AML-193 (cell line): ENCODE data around the gene RIBC2.
"Not testable (repeated sequence)": the region's sequence is repeated elsewhere in the genome, so short reads cannot be mapped to it uniquely, and the experiment has no call there.

Experiments
- DNase-seq, 2 experiments: peaks; one replicate each; lab custom pipeline; 2025; lab: John Stamatoyannopoulos, UW

Gene RIBC2

DNA sequence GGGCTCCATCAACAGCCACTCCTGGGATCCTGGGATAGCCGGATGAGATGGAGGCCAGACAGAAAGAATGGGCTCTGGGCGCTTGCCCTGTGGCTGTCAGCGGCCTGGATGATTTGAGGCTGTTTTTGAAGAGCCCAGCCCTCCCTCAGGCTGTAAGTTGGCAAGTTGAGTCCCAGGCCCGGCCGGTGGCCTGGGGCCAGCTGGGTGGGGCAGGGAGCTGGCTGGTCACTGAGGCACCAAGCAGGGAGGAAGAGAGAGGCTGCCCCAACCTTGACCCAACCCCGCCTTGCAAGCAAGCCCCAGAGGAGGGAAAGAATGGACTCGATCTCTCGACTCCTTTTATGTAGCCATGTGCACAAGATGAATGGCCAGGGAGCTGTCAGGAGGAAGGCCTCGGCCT lies 34.9 kb downstream of the RIBC2 start:
- no peak for DNase-seq

DNA sequence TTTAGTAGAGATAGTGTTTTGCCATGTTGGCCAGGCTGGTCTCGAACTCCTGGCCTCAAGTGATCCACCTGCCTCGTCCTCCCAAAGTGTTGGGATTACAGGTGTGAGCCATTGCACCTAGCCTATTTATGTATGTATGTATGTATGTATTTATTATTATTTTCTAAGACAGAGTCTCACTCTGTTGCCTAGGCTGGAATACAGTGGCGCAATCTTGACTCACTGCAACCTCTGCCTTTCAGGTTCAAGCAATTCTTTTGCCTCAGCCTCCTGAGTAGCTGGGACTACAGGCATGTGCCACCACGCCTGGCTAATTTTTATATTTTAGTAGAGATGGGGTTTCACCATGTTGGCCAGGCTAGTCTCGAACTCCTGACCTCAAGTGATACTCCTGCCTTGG lies 35.9 kb downstream of the RIBC2 start:
- not testable (repeated sequence) for DNase-seq

- no peak for DNase-seq
Measured at GRCh38 chr22:45450101-45450785, 36.8 kb downstream of the RIBC2 start.

- DNase-seq, result no peak
Measured at GRCh38 chr22:45450921-45451651, 37.6 kb downstream of the RIBC2 start.

- DNase-seq, result no peak
Measured at GRCh38 chr22:45451972-45452371, 38.5 kb downstream of the RIBC2 start.

DNA sequence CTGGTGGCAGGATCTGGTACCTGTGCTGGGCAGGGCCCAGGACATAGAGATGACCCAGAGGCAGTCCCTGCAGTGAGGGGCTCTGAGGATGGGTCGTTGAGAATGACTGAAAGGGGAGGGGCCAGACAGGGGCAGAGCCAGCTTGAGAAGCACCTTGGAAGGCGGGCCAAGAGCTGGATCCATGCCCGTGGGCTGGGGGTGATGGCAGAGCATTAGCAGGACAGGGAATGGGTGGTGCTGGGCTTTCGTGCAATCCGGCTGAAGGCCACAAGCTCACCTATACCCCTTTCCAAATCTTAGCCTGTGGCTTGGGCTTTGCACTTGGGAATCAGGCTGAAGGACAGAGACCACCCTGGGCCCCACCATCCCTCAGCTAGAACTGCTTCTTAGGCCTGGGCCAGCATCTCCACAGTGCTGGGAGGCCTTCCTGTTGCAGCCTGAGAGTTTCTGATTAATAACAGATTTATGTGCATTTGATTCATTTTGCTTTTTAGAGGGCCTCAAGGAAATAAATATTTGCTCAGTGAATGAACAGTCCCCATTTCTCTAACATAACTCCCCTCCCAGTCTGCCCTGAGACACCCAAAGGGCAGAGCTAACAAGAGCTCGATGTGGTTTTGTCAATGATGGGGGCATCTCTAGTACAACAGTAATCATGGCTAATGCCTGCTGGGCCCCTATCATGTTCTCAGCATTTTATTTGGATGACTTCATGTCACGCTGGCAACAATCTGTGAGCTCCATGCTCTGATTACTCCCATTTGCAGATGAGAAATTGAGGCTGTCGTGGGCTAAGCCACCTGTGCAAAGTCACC lies 39.3 kb downstream of the RIBC2 start:
- no peak for DNase-seq

- DNase-seq, result no peak
Measured at GRCh38 chr22:45453764-45454163, 40.3 kb downstream of the RIBC2 start.

- no peak for DNase-seq
Measured at GRCh38 chr22:45454275-45454674, 40.8 kb downstream of the RIBC2 start.

- DNase-seq, result no peak
Measured at GRCh38 chr22:45455212-45455611, 41.7 kb downstream of the RIBC2 start.

- DNase-seq, result no peak
Measured at GRCh38 chr22:45455621-45456020, 42.1 kb downstream of the RIBC2 start.

DNA sequence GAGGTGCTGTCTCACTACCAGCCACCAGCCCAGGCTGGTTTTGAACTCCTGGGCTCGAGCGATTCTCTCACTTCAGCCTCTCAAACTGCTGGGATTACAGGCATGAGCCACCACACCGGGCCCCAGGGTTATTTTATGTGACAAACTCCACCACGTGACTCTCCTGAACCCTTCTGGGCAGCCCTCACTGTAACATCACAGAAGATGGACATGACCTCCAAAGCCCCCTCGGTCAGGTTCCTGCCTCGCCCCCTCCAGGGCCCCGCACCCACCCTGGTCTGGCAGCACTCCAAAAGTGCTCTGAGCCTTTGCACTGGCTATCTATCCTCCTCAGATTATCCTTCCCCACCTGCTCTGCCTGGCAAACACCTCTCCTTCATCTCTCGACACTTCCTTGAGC lies 43.3 kb downstream of the RIBC2 start:
- DNase-seq, result no peak

DNA sequence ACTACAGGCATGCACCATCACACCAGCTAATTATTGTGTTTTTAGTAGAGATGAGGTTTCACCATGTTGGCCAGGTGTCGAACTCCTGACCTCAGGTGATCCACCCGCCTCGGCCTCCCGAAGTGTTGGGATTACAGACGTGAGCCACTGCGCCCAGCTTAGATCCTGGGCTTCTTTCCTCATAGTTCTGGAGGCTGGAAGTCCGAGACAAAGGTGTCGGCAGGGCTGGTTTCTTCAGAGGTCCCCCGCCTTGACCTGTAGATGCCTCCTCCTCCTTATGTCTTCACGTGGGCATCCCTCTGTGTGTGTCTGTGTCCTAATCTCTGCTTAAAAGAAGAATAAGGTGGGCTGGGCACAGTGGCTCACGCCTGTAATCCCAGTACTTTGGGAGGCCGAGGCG lies 45.0 kb downstream of the RIBC2 start:
- DNase-seq, result no peak

- no peak for DNase-seq
Measured at GRCh38 chr22:45459235-45459634, 45.7 kb downstream of the RIBC2 start.

GRCh38 chr22:45460288-45461109 lies 47.0 kb downstream of the RIBC2 start:
- DNase-seq, result no peak

DNA sequence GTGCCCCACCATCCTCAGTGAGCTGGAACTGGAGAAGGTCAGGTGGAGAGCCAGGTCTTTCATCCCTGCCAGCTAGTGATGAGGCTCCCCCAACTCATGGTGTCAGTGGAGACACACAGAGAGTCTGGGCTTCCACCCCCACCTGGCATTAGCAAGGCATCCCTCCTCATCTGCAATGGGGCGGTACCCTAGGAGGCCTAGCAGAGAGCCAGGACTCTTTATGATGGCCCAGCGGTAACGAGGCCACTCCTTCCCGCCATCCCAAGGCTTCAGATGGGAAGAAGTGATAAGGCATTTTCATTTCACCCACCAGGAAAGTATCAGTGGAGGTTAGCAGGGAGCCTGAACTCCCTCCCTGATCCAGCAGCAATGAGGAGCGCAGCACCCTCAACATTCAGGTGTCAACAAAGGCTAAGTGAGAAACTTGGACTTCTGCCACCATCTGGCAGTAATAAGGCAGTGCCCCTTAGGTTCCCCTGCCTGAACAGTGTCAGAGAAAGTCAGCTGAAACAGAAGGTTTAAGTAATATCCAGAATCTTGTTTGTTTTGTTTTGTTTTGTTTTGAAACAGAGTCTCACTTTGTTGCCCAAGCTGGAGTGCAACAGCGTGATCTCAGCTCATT lies 48.7 kb downstream of the RIBC2 start:
- DNase-seq, result no peak

DNA sequence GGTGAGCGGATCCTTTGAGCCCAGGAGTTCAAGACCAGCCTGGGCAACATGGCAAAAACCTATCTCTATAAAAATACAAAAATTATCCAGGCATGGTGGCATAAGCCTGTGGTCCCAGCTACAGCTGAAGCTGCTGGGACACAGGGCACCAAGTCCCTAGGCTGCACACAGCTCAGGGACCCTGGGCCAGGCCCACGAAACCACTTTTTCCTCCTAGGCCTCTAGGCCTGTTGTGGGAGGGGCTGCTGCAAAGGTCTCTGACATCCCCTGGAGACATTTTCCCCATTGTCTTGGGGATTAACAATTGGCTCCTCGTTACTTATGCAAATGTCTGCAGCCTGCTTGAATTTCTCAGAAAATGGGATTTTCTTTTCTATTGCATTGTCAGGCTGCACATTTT lies 50.2 kb downstream of the RIBC2 start:
- not testable (repeated sequence) for DNase-seq

GRCh38 chr22:45465633-45466032 lies 52.1 kb downstream of the RIBC2 start:
- DNase-seq, result no peak

DNA sequence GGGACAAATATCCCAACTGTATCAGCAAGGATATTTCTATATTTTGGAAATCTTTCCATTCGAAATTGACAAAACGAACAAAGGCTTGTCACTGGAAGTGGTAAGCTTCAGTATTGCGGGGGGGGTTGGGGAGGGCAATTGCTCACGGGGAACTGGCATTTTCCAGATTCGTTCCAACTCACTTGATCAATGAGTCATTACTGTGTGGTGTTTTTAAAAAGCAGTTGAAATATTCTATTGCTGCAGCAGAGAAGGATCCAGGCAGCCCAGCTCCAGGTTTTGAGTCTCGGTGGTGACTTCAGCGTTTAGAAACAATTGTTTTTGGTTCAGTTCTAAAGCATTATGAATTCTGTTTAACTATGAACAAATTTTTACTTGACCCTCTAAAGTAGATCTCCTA lies 55.4 kb downstream of the RIBC2 start:
- DNase-seq, result no peak

DNA sequence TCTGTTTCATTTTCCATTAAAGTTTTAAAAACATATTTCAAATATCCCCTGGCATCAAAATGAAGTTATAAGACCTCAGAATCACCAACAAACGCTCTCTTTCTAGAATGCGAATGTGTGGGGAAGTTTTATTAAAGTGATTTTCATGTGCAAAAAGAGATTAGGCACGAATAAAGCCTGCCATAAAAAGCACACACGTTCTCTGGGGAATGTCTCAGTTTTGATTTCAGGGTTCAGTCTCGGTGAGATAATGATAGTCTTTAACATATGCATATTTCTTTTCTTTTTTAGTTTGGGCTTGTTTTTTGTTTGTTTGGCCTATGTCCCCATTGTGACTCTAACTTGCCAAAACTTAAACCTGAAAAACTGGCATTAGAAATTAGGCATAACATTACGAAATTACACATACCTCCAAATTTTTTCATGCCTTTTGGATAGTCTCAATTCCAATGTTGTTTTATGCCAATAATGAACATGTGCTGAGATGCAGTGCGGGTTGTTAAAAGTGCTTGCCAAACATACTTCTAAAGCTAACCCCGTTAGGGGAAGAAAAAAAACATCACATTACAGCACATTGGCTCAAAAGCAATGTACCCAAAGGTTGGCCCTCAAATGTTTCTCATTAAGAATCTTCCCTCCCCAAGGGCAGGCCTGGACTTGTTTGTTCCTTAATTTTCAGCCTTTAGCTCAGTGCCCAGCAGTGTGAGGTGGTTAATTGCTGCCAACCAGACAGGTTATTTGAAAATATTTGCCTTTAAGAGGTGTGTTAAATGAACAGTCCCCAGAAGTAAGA lies 56.0 kb downstream of the RIBC2 start:
- no peak for DNase-seq

DNA sequence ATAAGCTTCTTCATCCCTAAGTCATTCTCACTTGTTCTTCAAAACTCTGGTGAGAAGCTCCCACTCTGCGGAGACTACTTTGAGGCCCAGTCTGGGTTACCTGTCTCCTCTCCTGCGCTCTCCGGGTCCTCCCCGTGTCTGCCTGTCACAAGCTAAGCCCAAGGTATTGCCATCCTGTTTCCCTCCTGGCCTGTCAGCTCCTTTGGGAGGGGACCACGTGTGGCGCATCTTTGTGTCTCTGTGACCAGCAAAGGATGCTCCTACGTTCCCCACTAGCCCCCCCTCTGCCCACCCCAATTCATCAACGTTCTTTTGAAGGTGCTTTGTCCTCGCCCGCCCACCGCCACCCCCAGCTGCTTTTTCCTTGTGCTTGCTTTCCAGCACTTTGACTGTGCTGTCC lies 57.4 kb downstream of the RIBC2 start:
- no peak for DNase-seq

- no peak for DNase-seq
Measured at GRCh38 chr22:45472426-45472825, 58.9 kb downstream of the RIBC2 start.
